ENCODE data around the gene SETBP1.

SETBP1 gene

DNA sequence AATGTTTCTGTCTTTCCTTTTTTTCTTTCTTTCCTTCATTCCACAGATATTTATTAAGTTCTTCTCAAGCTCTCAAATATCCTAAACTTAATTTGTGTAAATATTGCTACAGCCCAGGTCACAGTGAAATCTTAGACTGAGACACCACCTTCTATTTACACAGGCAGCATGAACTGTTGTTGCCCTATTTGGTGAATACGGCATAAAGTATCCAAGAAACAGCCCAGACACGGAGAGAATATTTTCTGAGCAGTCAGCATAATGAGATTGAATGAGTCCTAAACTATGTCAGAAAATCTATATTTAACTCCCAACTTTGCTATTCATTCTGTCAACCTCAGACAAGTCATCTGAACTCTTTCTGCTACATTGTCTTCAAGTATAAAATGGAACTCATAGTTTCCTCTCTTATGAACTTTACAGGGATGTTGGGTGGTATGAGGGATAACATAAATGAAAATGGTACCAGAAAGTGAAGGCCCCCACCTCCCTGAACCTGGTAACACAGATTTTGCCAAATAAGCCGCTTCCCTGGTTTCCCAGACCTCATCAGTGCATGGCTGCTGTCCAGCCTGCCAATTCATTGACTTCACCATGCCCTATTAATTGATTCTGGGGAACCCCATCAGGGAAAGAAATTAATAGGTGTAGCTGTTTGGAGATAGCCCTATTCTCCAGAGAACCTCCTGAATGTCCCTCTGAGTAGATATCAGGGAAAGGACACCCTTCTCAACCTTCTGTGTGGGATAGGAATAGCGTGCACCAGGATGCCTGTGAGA, 235.9 kb downstream of the SETBP1 start:
- no peak for DNase-seq

DNA sequence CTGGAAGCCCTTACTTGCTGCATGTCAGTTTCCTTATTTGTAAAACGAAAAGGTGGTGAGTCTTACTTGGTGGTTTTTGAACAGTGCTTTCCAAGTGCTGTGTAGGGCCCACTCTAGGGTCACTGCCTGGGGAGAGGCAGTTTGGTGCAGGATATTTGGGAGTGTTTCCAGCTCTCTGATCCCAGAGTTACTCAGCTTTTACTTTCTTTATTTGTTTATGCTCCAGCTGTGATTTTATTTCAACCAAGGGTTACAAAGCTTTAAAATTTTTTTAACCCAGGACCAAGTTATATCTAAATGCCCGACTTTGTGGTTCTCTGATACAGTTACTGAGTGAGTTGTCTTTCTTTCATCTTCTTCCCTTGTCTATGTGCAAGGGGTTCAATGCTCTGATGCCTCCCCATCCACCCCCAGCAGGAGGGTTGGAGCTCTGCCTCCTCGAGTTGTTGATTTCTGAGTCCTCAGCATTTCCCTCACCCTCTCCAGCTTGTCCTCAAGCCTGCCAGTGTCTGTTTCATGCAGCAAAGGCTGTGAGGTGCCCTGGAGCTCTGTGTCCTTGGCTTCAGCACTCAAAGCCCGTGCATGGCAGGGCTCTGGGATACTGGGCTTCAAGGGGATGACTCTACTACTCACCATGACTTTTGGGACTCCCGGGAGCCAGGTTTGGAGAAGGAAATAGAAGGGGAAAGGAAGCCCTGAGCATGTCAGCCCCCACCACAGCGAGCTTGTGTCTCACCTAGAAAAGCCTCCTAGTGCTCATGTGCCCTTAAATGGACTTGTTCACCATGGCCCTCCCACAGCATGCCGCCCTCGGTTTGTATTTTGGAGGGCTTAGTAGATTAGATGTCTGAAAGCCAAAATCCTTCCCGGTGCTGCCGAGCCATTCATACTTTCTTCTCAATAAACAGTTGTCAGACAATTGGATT, 236.8 kb downstream of the SETBP1 start:
- DNase-seq, result no peak

DNA sequence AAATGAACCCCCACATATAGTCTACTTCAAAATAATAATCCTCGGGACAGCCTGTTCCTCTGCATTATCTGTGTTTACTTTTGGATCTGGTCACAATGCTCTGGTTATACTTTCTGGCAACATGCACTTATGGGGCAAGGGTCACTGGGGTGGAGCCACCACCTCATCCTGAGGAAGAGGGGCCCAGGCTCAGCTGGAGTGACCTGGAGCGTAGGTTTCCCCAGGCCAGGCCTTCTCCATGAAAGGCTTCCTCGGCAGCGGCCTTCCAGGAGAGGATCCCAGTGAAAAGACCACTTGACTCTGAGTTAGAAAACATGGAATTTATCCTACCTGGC, 237.4 kb downstream of the SETBP1 start:
- no peak for DNase-seq

DNA sequence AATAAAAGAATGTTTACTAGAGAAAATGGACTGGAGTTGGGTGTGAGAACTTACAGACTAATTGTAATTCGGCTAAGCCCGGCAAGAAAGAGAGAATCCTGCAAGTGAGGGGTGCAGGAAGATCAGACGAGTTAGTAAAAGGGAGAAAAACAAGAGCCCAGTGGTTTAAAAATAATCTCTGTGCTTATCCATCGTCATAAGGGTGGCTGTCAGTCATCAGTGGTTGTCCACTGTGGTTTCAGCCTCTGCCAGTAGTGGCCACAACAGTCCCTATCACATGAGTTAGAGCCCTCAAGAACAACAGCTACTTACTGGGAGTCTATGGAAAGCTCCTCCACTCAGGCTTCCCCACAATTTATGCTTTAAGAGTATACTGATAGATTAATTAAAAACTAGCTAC, 239.8 kb downstream of the SETBP1 start:
- DNase-seq, result no peak

- DNase-seq, result no peak
Observed at GRCh38 chr18:44921974-44922373, 241.3 kb downstream of the SETBP1 start.

- DNase-seq, result no peak
Observed at GRCh38 chr18:44922968-44923367, 242.3 kb downstream of the SETBP1 start.

- no peak for DNase-seq
Observed at GRCh38 chr18:44924785-44925499, 244.3 kb downstream of the SETBP1 start.

- no peak for DNase-seq
Observed at GRCh38 chr18:44927127-44927849, 246.6 kb downstream of the SETBP1 start.

DNA sequence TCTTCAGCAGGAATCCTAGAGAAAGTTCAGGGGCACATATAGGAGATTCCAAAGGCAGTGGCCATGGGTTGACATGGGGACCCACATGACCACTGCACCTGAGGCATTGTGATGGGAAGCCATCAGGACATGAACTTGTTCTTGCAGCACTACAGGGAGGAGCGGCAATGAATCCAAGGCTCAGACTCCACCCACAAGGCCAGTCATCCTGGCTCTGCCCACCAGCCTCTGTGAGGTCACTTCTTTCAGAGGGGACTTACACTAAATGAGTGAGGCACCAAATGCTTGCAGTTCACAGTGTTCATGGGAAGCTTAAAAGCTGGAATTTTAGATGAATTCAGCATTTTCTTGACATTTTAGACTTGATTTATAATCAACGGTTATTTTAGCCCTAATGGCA, 254.2 kb downstream of the SETBP1 start:
- DNase-seq, result no peak

GRCh38 chr18:44935455-44935854, 254.8 kb downstream of the SETBP1 start:
- DNase-seq, result no peak

DNA sequence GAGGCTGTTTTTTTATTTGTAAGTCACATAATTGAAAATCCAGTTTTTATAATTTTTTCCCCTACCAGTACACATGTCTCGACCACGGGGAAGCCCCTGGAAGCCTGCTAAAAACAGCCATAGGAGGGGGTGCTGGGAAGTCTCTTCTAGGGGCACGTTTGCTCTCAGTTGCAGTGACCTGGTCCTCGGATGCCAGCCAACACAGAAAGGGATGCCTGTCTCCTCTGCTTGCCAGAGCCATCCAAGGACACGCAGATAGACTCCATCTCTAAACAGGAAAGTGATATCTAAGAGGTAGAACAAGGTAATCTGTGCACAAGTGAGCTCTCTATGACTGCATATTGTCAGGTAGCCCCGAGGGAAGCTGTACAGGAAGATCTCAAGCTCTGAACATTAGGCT, 255.8 kb downstream of the SETBP1 start:
- DNase-seq, result no peak

- no peak for DNase-seq
Observed at GRCh38 chr18:44937960-44938719, 257.5 kb downstream of the SETBP1 start.

DNA sequence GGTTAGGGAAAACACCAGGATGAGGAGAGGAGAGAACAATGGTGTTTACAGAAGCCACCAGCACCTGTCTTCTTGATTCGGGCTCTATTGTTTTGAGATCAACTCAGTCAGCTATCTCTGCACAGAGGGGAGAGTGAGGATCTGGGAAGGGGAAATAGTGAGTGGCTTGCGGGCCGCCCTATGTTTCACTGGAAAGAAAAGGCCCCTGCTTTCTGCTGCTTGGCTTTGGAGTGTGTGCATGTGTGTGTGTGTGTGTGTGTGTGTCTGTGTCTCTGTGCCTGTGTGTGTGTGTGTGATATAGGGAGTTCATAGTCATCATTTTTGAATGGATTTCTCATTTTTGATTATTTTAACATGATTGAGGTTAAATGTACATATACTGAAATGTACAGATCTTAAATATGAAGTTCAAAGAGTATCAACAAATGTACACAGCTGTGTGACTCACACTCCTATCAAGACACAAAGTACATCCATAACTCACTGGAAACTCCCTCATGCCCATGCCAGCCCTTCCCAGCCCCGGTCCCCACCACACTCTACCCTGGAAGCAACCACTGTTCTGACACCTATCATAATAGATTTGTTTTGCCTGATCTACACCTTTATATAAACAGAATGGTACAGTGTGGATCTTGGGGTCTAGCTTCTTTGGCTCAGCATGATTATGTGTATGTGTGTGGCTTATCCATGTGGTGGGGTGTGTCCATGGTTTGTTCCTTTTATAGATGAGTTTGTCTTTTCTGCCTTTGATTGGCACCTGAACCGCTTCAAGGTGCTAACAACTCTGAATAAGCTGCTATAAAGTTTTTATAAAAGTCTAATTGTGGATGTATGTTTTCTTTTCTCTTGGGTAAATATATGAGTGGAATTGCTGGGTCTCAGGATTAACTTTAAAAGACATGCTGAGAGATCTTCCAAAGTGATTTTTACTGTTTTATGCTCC, 258.3 kb downstream of the SETBP1 start:
- no peak for DNase-seq

DNA sequence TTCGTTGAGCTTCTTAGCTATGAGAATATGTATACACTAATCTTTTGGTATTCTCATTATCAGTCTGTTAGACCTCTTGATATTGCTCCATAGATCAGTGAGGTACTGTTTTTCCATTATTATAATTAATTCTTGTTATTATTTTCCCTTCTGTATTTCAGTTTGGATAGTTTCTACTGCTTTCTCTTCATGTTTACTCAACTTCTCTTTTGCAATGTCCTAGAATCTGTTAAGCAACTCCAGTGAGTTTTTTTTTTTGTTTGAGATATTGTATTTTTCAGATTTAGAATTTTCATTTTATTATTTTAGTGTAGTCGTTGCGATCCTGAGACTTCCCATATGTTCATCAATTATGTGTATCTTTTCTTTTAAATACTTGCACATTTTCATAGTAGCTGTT, 260.8 kb downstream of the SETBP1 start:
- no peak for DNase-seq

DNA sequence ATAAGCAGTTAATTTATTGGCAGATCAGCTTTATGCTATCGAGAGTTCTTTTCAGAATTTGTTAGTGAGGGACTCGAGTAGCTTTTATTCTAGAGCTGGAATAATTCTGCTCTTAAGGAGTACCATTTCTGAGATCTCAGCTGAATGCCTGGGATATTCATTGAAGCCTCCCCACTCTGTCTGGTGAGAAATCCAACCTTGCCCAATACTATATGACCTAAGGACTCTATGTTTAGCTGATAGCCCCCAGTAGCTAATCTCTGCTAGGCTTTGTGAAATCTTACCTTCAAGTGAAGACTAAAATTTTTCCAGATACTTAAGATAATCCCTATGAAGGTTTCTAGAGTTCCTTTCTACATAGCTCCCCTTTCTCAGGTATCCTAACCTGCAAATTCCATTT, 261.4 kb downstream of the SETBP1 start:
- DNase-seq, result no peak

- no peak for DNase-seq
Observed at GRCh38 chr18:44943311-44943881, 262.7 kb downstream of the SETBP1 start.

DNA sequence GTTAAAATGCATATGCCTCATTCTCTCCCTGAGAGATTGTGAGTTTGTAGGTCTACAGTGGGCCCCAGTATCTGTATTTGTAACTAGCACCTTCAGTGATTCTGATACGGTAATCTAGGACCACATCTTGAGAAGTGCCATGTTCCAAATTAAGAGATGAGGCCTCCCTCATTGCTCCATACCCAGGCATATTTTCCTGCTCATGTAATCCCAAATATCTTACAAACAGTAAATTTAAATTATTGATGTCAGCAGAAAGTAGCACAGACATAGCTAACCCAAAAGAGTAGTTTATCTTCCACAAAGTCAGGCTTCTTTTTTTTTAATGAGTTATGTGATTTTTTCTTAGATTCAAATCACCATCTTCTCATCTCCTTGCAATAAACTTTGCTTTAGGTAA, 263.8 kb downstream of the SETBP1 start:
- DNase-seq, result no peak

DNA sequence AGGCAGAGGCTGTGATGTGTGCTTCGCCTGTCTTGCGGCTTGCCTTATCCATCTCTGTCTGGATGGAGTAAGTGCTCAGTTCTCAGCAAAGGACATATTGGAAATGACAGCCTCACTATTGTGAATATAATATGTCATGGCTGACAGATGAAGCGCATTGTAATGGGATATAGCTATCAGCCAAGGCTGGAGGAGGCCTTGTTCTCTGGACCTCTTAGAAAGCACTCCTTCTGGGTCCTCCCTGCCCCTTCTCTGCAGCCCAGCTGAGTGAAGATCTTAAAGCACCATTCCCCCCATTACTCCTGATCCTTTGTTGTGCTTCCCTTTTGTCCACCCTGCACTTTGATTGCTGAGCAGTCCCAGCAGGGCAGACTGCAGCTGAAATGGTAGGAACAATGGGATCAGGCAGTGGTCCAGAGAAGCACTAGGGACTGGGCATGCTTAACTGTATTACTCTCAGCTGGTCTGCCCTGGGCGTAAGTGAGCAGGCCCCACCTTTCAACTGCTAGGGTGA, 265.3 kb downstream of the SETBP1 start:
- no peak for DNase-seq

DNA sequence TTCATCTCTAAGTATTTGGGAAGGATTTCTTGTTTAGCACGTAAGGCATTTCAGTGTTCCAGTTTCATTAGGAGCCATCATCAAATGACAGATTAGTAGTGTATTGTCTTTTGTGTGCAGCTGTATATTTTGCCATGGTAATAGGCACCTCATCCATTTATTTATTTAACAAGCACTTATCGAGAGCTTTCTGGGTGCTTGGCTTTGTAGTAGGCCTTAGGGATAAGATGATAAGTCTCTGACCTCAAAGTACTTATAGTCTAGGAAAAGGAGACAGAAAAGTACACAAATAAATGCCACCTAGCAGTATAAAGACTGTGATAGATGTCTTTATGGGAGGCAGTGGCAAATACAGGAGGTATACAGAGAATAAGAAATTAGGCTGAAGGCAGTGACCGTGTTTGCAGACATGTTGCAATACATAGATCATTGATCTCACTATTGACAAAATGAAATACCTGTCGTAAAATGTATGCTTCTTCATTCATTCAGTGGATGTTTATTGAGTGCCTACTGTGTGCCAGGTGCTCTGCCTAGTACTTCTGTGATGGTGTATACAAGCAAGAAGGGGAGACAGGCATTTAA, 265.9 kb downstream of the SETBP1 start:
- no peak for DNase-seq

- no peak for DNase-seq
Observed at GRCh38 chr18:44949967-44950366, 269.3 kb downstream of the SETBP1 start.

Measured in right forelimb (tissue), 1 donor.